ENCODE data around the gene TLE3.

GRCh38 chr15:70098153-70098460 lies 390 bp upstream of the TLE3 start:
- TF ChIP-seq ESRRA (CRISPR knock-in tag; IDR thresholded peaks at IDR 0.05; ENCODE audit: low read depth) (no peak), ELF1 (CRISPR knock-in tag; IDR thresholded peaks at IDR 0.05) (no peak), POLR2A (IDR thresholded peaks at IDR 0.05; ENCODE audit: insufficient read depth in 1 of 2, low read depth in 2 of 2, low read length in 2 of 2) (no peak)
